Vagina (tissue), 2 donors: ENCODE results near the gene EXD3.

Experiments used
- POLR2A ChIP-seq, 2 donors: fragments of 450-650 bp; IDR thresholded peaks; one replicate each; pipeline ENCODE4 v1.6.1; 2017; ENCODE audit warnings: antibody characterized with exemption in 2 of 2, mild to moderate bottlenecking in 2 of 2, moderate library complexity in 2 of 2
- POLR2AphosphoS5 ChIP-seq, 2 donors: sonication (generic); formaldehyde crosslinking; IDR thresholded peaks; one replicate each; pipeline ENCODE4 v1.9.0; 2017; ENCODE audit warnings: antibody characterized with exemption in 2 of 2, mild to moderate bottlenecking in 2 of 2, low read depth in 1 of 2; ENCODE audit not compliant: insufficient read depth in 1 of 2
- TF ChIP-seq, protein P1 (sequence below), 3 experiments: fragments of 450-650 bp in 2 of 3; fragments of 200-600 bp in 1 of 3; sonication (generic) in 1 of 3; IDR thresholded peaks; one replicate each; pipeline ENCODE4 v1.5.1; 2017 to 2019; ENCODE audit warnings: antibody characterized with exemption in 3 of 3, mild to moderate bottlenecking in 2 of 3, moderate library complexity in 2 of 3

DNA sequence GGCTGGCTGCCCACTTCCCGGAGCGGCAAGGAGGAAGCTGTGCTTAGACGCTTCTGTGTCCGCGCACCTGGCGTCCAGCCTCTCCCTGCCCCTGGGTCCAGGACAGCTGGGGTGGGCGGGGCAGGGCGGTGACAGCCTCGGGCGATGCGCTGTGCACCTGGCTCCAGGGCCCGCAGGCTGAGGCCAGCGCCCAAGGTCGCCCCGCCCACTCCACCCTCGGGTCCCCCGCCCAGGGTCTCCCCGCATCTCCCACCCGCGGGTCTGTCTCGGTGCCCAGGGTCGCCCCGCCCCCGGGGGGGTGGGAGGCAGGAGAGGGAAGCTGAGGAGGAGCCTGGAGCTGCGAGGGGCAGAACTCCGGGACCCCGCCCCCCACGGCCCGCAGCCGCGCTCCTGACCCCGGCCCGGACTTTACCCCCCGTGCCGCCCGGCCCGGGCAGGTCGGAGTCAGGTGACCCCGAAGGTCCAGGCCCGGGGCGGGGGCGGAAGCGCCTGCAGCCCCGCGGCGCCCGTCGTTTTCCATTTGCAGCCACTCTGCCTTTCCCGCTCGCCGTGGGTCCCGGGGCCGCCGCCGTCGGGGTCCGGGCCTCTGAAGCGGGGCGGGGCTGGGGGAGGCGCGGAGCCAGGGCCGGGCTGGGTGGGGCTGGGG is 18.4 kb upstream of the EXD3 start, which contains the start of gene ENTPD8:
- TF ChIP-seq, protein P1, sequence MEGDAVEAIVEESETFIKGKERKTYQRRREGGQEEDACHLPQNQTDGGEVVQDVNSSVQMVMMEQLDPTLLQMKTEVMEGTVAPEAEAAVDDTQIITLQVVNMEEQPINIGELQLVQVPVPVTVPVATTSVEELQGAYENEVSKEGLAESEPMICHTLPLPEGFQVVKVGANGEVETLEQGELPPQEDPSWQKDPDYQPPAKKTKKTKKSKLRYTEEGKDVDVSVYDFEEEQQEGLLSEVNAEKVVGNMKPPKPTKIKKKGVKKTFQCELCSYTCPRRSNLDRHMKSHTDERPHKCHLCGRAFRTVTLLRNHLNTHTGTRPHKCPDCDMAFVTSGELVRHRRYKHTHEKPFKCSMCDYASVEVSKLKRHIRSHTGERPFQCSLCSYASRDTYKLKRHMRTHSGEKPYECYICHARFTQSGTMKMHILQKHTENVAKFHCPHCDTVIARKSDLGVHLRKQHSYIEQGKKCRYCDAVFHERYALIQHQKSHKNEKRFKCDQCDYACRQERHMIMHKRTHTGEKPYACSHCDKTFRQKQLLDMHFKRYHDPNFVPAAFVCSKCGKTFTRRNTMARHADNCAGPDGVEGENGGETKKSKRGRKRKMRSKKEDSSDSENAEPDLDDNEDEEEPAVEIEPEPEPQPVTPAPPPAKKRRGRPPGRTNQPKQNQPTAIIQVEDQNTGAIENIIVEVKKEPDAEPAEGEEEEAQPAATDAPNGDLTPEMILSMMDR (IDR thresholded peaks at IDR 0.05) = no peak
- TF ChIP-seq POLR2A (IDR thresholded peaks at IDR 0.05) = no peak
- no peak for TF ChIP-seq POLR2AphosphoS5 (IDR thresholded peaks at IDR 0.05; ENCODE audit: insufficient read depth in 1 of 2, low read depth in 1 of 2)
